Omental fat pad (tissue), 4 donors: ENCODE measurements around the gene DPYD. TPM values are rescaled to one million over a fixed set of nuclear protein-coding genes. Genes with fewer than 3 reads are reported as not detected.

Source experiments
- ATAC-seq: fragments of 150-250 bp; one replicate; pipeline ENCODE4 v1.9.1; 2016; ENCODE audit warnings: mild to moderate bottlenecking, moderate library complexity; ENCODE audit not compliant: low FRiP score
- DNase-seq: peaks from one replicate; pipeline ENCODE4 v3.0.0-alpha.2; 2019; ENCODE audit warnings: low spot score
- CTCF ChIP-seq, 3 donors: fragments of 450-650 bp; IDR thresholded peaks; one replicate each; pipeline ENCODE4 v1.5.1; 2016 to 2017; ENCODE audit warnings: antibody characterized with exemption in 3 of 3, mild to moderate bottlenecking in 3 of 3, moderate library complexity in 2 of 3
- total RNA-seq, 4 donors: library from RNA; depleted of rRNA; stranded (reverse); fragments of >200 nt; gene quantifications; one replicate each; pipeline ENCODE4 v1.1.0, GENCODE V29; 2016

The DPYD gene
- total RNA-seq, 4 donors from 2014 or later, result 52.5 to 86.4 (median 60.3) TPM

- DNase-seq (no peak), ATAC-seq (no peak)
- TF ChIP-seq CTCF (IDR thresholded peaks at IDR 0.05), result no peak
Observed at GRCh38 chr1:97119260-97120158, 801.3 kb downstream of the DPYD start.

GRCh38 chr1:97114842-97115241 lies 806.0 kb downstream of the DPYD start:
- TF ChIP-seq CTCF (IDR thresholded peaks at IDR 0.05), result no peak
- DNase-seq (no peak), ATAC-seq (no peak)

- TF ChIP-seq CTCF (IDR thresholded peaks at IDR 0.05), result no peak
- ATAC-seq (no peak), DNase-seq (no peak)
Observed at GRCh38 chr1:97112442-97112841, 808.4 kb downstream of the DPYD start.

- no peak for DNase-seq
- TF ChIP-seq CTCF (IDR thresholded peaks at IDR 0.05), result no peak
- ATAC-seq, result no peak
Observed at GRCh38 chr1:97108179-97108578, 812.7 kb downstream of the DPYD start.

- ATAC-seq (no peak), DNase-seq (no peak)
- TF ChIP-seq CTCF (IDR thresholded peaks at IDR 0.05), result no peak
Observed at GRCh38 chr1:97105531-97105930, 815.3 kb downstream of the DPYD start.

GRCh38 chr1:97101509-97101908 lies 819.3 kb downstream of the DPYD start:
- no peak for ATAC-seq
- no peak for DNase-seq
- TF ChIP-seq CTCF (IDR thresholded peaks at IDR 0.05), result no peak

GRCh38 chr1:97097404-97097925 lies 823.4 kb downstream of the DPYD start:
- no peak for TF ChIP-seq CTCF (IDR thresholded peaks at IDR 0.05)
- ATAC-seq, result no peak
- DNase-seq, result no peak
